Prostate gland (tissue), 2 donors: ENCODE measurements around the gene TLE5.

ENCODE experiments used
- CTCF ChIP-seq, 4 experiments: fragments of 200-600 bp in 2 of 4; fragments of 450-650 bp in 2 of 4; sonication (generic) in 2 of 4; IDR thresholded peaks; 1 replicate in 3 of 4; 2 replicates in 1 of 4; pipeline ENCODE4 v1.5.1; 2016 to 2019; ENCODE audit warnings: antibody characterized with exemption in 4 of 4, mild to moderate bottlenecking in 2 of 4, moderate library complexity in 2 of 4
- POLR2A ChIP-seq: fragments of 450-650 bp; IDR thresholded peaks from one replicate; pipeline ENCODE4 v1.6.1; 2016; ENCODE audit warnings: antibody characterized with exemption, mild to moderate bottlenecking
- POLR2AphosphoS5 ChIP-seq: sonication (generic); formaldehyde crosslinking; IDR thresholded peaks from one replicate; pipeline ENCODE4 v1.6.1; 2017; ENCODE audit warnings: antibody characterized with exemption

GRCh38 chr19:3106509-3107141 is 44.3 kb upstream of the TLE5 start:
- TF ChIP-seq CTCF (IDR thresholded peaks at IDR 0.05) (no peak), POLR2AphosphoS5 (no peak), POLR2A (no peak)
